Measurements from ENCODE around the gene ATRAID.
A peak's percentile ranks its signal among the peaks of the same experiment; 100 is the strongest.

Gene ATRAID

DNA sequence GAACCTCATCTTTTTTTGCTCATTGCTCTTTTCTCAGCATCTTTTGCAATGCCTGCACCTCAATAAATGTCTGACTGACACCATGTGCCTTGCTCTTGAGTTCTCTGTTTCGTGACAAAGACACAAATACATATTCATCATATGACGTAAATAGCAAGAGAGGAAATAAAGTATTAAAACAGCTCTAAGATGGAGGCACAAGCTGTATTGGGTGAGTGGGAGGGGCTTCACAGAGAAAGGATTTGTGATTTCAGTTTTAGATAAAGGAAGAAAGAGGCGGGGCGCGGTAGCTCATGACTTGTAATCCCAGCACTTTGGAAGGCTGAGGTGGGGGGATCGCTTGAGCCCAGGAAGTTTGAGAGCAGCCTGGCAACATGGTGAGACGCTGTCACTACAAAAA is 8.2 kb downstream of the ATRAID start:
- DNase-seq, result no peak

GRCh38 chr2:27221166-27221565 is 9.3 kb downstream of the ATRAID start:
- DNase-seq, result no peak

DNA sequence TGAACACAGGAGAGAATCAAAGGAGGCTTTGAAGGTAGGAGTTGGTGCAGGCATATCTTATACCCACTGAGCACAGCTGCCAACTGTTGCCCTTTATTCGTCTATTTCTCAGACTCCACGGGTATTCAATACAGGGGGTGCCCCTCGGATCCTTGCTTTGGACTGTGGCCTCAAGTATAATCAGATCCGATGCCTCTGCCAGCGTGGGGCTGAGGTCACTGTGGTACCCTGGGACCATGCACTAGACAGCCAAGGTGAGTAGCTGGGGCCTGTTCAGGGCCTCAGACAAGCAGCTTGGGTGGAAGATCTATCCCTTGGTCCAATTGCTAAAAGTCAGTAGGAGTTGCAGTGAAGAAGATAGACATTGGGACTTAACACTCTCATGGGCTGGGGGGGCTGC is 10.6 kb downstream of the ATRAID start:
- no peak for DNase-seq

DNA sequence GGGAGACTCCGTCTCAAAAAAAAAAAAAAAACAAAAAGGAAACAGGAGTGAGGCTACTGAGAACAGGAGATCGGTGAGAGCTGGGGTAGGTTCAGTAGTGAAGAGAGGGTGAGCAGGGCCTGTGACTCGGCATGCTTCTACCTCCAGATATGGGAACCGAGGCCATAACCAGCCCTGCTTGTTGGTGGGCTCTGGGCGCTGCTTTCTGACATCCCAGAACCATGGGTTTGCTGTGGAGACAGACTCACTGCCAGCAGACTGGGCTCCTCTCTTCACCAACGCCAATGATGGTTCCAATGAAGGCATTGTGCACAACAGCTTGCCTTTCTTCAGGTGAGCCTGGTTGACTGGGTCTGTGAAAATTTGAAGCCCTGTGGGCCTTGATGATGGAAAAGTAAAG is 11.6 kb downstream of the ATRAID start:
- no peak for DNase-seq

DNA sequence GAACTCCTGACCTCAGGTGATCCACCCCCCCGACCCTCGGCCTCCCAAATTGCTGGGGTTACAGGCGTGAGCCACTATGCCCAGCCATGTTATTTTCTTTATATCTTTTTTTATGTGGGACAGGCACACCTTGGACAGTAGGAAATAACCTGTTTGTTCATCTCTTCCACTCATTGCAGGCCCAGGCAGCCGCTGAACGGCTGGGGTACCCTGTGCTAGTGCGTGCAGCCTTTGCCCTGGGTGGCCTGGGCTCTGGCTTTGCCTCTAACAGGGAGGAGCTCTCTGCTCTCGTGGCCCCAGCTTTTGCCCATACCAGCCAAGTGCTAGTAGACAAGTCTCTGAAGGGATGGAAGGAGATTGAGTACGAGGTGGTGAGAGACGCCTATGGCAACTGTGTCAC is 13.7 kb downstream of the ATRAID start:
- DNase-seq, result no peak

DNA sequence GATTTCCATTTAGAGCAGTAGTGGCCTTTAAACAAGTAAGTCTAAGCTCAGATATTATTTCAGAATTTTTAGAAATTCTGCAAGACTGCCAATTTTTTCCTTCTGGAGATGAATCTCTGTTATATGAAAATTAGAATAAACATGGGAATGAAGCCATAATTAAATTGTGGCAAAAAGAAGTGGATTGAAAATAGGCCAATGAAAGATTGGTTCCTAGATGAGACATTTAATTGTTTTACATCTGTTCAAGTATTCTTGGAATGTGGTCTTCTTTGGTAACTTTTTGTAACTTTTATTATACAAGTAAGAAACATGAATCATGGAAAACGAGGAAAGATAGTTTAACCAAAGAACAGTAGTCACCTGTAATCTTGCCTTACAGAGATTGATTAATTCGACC is 15.7 kb downstream of the ATRAID start:
- no peak for DNase-seq

DNA sequence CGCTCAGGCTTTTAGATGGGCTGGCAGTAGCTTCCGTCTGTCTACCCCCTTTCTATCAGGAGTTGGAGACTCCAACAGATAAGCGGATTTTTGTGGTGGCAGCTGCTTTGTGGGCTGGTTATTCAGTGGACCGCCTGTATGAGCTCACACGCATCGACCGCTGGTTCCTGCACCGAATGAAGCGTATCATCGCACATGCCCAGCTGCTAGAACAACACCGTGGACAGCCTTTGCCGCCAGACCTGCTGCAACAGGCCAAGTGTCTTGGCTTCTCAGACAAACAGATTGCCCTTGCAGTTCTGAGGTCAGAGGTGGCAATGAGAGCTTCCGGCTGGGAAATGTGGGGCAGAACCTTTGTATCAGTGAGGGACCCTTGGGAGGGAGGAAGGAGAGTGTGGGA is 20.1 kb downstream of the ATRAID start:
- no peak for DNase-seq

DNA sequence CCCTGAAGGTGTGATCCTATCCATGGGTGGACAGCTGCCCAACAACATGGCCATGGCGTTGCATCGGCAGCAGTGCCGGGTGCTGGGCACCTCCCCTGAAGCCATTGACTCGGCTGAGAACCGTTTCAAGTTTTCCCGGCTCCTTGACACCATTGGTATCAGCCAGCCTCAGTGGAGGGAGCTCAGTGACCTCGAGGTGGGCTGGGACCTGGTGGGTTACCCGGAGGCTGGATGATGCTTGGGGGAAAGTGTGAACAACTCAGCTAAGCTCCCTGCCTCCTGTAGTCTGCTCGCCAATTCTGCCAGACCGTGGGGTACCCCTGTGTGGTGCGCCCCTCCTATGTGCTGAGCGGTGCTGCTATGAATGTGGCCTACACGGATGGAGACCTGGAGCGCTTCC is 21.5 kb downstream of the ATRAID start:
- no peak for DNase-seq

DNA sequence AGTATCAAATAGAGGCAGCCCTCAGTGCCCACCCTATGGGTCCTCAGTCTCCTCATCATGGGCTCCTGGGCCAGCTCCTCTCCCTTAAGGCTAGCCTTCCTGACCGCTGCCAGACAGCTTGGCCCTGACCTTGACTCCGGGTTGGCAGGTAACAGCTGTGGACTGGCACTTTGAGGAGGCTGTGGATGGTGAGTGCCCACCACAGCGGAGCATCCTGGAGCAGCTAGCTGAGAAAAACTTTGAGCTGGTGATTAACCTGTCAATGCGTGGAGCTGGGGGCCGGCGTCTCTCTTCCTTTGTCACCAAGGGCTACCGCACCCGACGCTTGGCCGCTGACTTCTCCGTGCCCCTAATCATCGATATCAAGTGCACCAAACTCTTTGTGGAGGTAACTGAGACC is 24.3 kb downstream of the ATRAID start:
- DNase-seq, result no peak

DNA sequence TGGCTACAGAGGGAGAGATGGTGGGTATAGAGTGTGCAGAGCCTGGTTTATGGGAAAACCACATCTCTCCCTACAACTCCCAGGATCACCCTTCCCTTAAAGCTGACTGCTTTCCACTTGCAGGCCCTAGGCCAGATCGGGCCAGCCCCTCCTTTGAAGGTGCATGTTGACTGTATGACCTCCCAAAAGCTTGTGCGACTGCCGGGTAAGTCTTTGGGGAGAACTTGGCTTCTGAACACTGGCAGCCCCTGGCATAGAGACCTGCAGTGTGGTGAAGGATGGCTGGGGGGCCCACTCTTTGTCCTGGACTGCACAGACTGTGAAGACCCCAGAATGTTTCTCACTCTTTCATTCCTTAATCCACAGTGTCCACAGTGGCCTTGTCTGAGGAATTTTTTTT is 24.8 kb downstream of the ATRAID start:
- no peak for DNase-seq

DNA sequence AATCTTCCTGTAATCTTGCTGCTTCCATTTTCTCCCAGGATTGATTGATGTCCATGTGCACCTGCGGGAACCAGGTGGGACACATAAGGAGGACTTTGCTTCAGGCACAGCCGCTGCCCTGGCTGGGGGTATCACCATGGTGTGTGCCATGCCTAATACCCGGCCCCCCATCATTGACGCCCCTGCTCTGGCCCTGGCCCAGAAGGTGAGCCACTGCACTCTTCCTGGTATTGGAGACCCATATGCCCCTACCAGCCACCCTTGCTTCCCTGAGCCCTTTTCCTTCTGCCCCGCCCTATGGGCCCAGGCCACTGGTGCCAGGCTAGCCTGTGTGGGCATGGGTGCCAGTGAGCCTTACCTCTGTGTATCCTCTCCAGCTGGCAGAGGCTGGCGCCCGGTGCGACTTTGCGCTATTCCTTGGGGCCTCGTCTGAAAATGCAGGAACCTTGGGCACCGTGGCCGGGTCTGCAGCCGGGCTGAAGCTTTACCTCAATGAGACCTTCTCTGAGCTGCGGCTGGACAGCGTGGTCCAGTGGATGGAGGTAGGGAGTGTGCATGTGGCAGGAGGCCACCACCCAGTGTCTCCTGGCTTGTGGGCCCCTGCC is 25.6 kb downstream of the ATRAID start:
- no peak for DNase-seq

DNA sequence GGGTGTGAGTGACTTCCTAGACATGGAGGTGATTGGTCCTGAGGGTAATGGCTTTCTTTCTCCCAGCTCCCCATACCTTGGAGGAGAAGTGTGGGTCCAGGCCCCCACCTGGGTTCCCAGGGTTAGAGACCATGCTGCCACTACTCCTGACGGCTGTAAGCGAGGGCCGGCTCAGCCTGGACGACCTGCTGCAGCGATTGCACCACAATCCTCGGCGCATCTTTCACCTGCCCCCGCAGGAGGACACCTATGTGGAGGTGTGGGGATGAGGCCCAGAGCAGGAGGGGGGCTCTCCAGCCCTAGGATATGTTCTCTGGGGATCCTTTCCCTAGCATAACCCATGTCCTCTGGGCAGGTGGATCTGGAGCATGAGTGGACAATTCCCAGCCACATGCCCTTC is 27.1 kb downstream of the ATRAID start:
- DNase-seq, result no peak

DNA sequence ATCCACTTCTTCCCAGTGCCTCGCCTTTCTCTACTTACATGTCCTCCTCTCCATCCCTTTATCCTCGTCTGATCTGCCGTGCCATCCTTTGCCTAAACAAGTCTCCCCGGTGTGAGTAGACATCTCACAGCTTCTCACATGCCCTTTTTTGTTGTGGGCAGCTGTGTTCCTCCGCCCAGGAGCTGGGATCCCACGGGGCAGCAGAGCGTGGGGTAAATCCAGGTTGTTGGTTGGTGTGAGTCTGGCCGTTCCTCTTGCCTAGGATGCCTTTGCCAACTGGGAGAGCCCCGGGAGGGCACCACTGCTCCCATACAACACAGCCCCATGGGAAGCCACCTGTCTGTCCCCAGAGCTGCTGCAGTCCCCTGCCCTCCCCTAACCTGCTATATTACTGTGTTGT is 28.6 kb downstream of the ATRAID start:
- DNase-seq, result no peak

GRCh38 chr2:27241761-27242613 is 30.1 kb downstream of the ATRAID start:
- peak; percentile 22 for DNase-seq

GRCh38 chr2:27242614-27242951 is 30.7 kb downstream of the ATRAID start:
- DNase-seq, result no peak

DNA sequence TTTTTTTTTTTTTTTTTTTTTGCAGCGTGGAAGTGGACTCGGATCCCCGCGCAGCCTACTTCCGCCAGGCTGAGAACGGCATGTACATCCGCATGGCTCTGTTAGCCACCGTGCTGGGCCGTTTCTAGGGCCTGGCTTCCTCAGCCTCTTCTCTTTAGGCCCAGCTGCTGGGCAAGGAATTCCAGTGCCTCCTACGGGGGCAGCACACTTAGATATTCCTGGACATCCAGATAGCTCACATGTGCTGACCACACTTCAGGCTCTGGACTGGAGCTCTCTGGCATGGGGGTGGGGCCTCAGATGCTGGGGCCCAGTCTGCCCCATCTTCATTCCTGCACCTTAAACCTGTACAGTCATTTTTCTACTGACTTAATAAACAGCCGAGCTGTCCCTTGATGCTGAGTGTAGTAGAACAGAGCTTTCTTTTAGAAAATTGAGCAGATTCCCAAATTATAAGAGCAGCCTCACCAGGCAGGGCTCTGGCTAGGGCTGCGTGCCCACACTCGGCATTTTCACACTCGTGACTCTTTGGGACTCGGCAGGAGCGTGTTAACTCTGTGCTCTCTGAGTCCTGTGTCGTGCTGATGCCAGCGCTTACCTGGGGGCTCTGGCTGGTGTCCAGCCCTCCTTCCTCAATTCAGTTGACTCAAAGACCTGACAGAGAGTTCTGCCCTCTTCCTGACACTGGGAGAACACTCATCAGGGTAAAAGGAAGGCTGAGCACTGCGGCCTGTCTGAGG is 31.7 kb downstream of the ATRAID start:
- no peak for DNase-seq

DNA sequence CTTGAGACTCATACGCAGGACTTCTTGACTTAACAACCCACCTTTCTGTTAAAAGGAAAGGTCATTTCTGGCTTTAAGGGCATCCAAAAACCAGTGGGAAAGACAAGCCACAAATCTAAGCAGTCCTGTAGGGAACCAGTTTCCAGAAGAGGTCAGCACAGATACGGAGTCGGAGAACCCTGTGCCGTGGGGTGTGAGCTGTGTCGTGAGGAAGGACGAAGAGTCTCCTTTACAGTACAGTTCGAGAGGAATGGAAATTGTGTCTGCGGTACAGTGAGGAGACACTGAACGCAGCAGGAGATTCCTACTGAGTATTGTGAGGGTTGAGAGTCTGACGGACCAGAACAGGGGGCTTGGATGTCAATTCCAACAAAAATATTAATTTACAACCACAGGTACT is 33.3 kb downstream of the ATRAID start:
- no peak for DNase-seq

GRCh38 chr2:27245626-27246025 is 33.8 kb downstream of the ATRAID start:
- no peak for DNase-seq

- DNase-seq, result no peak
Measured at GRCh38 chr2:27247893-27248292, 36.1 kb downstream of the ATRAID start.

DNA sequence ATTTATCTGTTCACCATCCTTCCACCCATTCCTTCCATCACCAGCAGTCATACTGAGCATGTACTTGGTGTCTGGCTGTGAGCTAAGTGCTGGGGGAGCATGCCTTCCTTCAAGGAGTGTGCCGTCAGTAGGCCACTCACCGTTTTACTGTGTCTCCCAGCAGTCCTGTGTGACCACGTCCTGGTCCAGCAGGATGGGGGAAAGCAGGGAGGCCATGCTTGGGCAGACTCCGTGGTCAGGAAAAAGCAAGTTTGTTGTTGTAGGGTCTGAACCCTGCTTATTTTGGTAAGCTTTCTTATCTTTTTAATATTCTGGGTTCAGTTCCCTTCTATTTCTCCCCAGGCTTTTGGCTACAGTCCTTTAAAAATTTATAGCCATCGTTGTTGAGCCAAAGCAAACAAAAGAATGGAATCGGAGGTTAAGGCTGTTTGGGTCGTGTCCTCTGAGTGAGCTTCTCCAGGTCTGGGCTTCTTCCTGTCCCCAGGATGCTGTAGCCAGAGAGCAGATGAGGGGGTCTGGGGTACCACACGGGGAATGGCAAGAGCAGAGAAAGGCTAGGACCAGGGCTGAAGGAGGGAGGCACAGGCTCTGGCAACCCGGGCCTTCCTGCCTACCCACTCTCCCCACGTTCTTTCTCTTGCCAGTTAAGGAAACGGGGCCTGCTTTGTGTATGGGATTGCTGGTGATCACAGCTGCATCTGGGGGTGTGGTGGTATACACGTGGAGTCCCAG is 37.5 kb downstream of the ATRAID start:
- no peak for DNase-seq

GRCh38 chr2:27249891-27250651 is 38.2 kb downstream of the ATRAID start:
- DNase-seq, result peak; percentile 65

- DNase-seq, result no peak
Measured at GRCh38 chr2:27250652-27251379, 39.0 kb downstream of the ATRAID start.
